Heart left ventricle (tissue), 13 donors: ENCODE measurements around the gene NDUFB5.

Experiments
- CTCF ChIP-seq, 12 donors: fragments of 200-600 bp; sonication (generic) in 4 of 12; IDR thresholded peaks; one replicate each; pipeline versions ENCODE4 v1.5.0 to v1.8.0; 2018 to 2022; ENCODE audit warnings: antibody characterized with exemption in 12 of 12, mild to moderate bottlenecking in 5 of 12
- POLR2A ChIP-seq, 2 donors: fragments of 450-650 bp; IDR thresholded peaks; one replicate each; pipeline ENCODE4 v1.6.1; 2017; ENCODE audit warnings: antibody characterized with exemption in 2 of 2, mild to moderate bottlenecking in 2 of 2, moderate library complexity in 2 of 2
- donor health status: ischemic (EF 13 %, LVEDD 7.1; RV severe dilation, severe dysfunction).
- donor health status: DM: no; HTN: yes; CAD: no.
- donor health status: DM: no; HTN: no; CAD: no.
- donor health status: ischemic (EF 25% LVEDD 6.9; RV normal size, moderate dysfunction).
- donor health status: ischemic (EF 25% LVEDD 5.7; RV mildly dilated, moderate dysfunction).
- donor health status: ischemic (EF 35%, LVEDD 5.7; RV mildly dilated, moderate dysfunction).
- donor health status: nonischemic (EF 11% LVEDD 7.7; RV severe dilation, severe dysfunction).
- donor health status: DM: yes; HTN: yes; CAD: no.
- donor health status: PGD.
- donor health status: ischemic (EF 29% LVEDD 5.4; RV normal size, mild dysfunction).
- donor health status: nonischemic (EF 23%, LVEDD 6.1; RV moderate dilation, normal function).

DNA sequence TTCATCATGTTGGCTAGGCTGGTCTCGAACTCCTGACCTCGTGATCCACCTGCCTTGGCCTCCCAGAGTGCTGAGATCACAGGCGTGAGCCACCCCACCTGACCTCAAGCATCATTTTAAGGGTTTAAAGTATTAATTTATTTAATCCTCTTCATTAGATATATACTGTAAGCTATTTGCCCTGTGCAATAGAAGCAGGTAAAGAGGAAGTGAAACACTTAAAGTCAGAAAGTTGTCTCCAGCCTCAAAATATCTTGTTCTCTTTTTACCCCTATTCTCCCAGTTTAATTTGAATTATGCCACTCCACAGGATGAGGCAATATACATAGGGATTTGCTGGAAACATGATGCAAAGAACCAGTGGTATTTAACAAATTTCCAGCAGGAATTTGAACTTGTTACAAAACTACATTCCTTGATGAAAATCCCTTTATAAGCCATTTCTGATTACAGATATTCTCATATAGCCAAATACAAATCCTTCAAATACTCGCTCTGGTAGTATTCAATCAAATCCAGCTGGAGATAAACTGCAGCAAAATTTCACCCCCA lies 2.0 kb downstream of the NDUFB5 start:
- TF ChIP-seq CTCF (IDR thresholded peaks at IDR 0.05) (no peak), POLR2A (IDR thresholded peaks at IDR 0.05) (no peak)
